Right kidney (tissue), 1 donor: ENCODE measurements around the gene PIK3R2.
"Not testable (repeated sequence)": the region's sequence is repeated elsewhere in the genome, so short reads cannot be mapped to it uniquely, and the experiment has no call there.

Source experiments
- DNase-seq: peaks from one replicate; pipeline ENCODE4 v3.0.0-alpha.2; 2016

Gene PIK3R2

DNA sequence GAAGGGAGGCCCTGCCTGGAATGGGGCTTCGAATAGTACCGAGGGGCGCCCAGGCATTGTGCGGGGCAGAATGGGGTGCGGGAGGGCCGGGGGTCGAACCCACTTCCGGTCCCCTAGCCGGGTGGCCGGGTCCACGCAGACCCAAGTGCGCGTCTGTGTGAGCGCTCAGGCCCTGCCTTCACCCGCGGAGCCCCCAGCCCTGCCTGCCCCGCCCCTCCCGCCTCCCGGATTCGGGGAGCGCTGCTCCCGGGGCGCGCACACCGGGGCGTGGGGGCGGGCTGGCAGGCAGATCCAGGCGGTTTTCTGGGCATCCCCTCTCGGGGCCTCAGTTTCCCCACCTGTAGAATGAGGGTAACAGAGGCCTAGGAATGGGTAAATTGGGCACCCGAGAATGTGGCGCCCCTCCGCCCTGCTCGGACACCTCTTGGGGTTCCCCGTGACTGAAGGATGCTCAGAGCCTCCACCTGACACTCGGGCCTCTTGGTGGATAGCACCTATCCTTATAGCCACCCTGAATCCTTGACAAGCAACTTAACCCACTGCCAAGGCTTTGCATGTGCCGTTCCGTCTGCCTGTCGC, 682 bp downstream of the PIK3R2 start:
- peak; percentile 23 for DNase-seq

DNA sequence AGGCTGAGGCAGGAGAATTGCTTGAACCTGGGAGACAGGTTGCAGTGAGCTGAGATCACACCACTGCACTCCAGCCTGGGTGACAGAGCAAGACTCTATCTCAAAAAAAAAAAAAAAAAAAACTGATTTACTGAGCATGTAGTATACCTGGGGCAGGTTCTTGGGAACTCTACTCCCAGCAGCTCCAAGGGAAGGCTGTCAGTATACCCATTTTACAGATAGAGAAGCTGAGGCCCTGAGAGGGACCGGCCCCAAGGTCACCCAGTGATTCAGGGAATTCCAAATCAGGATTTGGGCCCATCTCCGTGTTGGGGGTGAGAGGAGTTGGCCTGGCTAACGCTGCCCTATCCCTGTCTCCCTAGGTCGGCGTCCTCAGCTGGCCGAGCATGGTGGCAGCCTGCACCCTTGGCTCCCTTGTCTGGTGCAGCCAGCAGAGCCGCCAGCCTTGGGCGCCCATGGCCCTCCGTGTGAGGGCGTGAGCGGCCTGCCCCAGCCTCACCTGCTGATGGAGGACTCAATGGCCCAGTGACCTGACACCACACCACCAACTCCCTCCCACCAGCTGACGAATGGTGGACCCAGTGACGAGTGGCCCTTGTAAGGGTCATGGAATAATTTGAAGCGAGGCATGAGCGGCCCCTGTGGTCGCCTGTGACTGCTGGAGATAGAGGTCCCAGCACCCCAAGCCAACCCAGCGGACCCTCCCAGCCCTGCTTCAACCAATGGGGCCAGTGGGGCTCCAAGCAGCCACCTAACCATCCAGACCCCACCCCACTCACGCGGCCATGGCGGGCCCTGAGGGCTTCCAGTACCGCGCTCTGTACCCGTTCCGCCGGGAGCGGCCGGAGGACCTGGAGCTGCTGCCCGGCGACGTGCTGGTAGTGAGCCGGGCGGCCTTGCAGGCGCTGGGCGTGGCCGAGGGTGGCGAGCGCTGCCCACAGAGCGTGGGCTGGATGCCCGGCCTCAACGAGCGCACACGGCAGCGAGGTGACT, 2.4 kb downstream of the PIK3R2 start:
- no peak for DNase-seq

DNA sequence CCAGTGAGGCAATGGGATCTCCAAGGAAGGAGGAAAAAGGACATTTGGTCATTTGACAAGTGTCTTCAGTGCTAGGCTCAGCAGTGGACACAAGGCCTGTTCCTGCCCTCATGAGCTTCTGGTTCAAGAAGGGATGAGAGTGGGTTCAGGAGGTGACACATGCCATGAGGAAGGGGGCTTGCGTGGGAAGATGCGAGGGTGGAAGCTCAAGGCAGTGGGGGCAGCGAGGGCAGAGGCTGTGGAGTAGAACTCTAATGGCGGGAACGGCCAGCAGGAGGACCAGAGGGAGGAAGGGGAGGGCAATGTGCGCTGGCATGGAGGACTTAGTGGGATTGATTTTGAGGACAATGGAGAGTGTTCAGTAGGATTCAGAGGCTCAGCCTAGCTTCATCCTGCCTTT, 3.3 kb downstream of the PIK3R2 start:
- no peak for DNase-seq

DNA sequence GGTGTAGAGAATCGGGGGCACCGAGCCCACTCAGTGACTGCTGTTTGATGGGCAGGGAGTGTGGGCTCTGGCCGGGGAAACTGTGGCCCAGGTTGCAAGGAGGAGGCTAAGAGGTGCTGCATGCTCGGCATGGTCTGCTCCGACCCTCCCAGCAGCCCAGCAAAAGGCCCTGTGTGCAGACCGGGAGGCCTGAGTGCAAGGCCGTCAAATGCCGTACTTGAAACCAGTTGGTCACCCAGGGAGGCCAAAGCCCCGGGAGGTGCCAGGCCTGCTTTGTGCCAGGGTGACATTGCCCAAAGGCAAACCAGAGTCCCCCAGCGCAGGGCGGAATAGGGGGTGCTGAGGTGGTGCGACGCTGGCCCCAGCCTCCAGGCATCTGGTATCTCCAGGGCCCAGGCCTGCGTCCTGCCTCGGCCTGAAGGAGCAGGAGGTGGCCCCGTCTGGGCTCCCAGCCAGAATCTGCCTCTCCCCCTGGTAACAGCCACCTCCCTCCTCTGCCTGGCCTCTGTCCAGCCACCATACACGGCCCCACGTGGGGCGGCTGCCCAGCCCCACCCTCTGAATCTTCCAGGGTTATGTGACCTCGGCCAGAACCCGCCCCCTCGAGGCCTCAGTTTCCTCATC, 4.0 kb downstream of the PIK3R2 start:
- DNase-seq: peak; percentile 68

DNA sequence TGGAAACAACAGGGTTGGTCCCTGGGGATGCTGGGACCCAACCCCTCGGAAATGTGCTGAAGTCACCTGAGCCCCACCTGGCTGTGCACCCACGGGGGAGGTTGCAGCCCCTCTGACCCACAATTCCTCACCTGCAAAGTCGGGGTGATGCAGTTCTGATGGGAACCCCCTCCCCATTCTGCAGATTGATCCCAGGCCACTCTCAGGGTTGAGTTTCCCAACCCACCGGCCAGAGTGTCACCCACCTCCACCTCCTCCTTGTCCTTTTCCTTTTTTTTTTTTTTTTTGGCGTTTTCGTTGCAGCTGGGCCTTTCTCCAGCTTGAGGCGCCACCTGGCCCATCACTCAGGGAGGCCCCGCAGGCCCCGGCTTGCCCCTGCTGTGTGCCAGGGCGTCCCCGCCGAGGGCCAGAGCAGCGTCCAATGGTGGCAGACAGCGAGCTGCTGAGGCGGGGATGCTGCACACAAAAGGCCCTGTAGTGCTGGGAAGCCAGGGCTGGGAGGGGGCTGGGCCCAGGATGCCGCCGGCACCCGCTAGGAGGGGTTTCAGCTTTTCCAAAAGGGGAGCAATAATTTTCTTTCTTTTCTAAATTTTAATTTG, 4.6 kb downstream of the PIK3R2 start:
- no peak for DNase-seq

DNA sequence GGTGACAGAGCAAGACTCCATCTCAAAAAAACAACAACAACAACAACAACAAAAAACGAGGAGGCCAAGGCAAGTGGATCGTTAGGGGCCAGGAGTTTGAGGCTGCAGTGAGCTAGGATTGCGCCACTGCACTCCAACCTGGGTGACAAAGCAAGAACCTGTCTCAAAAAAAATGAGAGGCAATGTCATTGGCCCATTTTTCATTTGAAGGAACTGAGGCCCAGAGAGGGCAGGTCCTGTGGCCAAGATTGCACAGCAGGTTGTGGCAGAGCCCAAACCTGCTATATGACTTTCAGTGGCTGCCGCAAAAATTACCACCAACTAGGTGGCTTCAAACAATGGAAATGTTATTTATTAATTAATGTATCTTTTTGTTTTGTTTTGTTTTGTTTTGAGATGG, 5.5 kb downstream of the PIK3R2 start:
- DNase-seq: no peak

DNA sequence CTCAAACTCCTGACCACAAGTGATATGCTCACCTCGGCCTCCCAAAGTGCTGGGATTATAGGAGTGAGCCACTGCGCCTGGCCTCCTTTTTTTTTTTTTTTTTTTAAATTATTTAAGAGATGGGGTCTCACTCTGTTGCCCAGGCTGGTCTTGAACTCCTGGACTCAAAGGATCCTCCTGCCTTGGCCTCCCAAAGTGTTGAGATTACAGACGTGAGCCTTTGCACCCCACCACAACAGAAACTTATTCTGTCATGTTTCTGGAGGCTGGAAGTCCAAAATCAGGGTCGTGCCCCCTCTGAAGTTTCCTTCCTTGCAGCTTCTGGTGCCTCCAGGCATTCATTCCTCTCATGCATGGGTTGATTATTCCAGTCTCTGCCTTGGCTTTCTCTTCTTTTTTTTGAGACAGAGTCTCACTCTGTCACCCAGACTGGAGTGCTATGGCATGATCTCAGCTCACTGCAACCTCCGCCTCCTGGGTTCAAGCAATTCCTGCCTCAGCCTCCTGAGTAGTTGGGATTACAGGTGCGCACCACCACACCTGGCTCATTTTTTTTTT, 6.2 kb downstream of the PIK3R2 start:
- DNase-seq: not testable (repeated sequence)

DNA sequence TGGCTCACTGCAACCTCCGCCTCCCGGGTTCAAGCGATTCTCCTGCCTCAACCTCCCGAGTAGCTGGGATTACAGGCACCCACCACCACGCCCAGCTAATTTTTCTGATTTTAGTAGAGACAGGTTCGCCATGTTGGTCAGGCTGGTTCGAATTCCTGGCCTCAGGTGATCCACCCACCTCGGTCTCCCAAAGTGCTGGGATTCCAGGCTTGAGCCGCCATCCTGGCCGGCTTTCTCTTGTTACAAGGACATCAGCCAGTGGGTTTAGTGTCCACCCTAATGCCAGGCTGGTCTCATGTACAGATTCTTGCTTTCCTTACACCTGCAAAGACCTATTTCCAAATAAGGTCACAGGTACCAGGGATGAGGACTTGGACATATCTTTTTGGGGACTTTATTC, 6.8 kb downstream of the PIK3R2 start:
- no peak for DNase-seq

DNA sequence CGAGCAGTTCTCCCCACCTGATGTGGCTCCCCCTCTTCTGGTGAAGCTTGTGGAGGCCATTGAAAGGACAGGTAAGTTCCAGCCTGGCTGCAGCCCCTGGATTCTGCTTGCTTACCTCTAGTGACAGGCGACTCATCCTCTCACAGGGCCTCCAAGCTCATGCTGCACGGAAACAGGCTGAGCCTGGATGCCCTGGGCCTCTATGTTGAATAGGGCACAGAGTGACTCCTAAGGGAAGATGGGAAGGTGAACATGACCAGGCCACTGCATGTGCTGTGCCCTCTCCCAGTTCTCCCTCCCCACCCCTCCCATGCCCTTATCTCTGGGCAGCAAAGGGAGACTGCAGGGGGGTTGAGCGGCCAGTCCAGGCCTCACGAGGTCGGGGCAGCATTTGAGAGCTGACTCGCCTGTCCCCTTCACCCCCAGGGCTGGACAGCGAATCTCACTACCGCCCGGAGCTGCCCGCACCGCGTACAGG, 7.6 kb downstream of the PIK3R2 start:
- no peak for DNase-seq

DNA sequence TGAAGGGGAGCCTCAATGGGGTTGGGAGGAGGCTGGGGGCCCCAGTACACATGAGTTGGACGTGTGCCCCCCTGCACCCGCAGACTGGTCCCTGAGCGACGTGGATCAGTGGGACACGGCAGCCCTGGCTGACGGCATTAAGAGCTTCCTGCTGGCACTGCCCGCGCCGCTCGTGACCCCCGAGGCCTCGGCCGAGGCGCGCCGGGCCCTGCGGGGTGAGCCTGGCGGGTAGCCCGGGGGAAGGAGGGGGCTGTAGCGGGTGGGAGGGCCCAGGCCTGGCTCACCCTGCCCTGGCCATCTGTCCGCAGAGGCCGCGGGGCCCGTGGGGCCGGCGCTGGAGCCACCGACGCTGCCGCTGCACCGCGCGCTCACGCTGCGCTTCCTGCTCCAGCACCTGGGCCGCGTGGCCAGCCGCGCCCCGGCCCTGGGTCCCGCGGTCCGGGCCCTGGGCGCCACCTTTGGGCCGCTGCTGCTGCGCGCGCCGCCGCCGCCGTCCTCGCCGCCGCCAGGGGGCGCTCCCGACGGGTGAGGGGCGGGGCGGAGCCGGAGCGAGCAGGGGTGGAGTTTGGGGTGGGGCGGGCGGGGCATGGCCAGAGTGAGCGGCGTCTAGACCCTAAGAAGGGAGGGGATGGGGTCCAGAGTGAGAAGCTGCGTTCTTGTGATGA, 8.1 kb downstream of the PIK3R2 start:
- peak; percentile 46 for DNase-seq

DNA sequence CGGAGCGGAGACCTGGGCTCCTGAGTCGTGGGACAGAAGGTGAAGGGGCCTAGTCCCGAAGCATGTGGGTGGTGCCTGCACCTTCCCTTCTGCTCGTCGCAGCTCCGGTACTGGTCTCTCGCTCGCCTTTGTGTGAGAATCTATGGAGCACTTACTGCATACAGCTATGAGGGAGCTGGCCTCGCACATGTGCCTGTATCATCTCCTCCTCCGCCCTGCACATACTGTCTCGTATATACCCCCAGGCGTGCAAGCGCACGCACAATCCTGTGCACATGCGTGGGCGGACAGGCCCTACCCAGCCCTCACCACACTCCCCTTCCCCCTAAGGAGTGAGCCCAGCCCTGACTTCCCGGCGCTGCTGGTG, 8.7 kb downstream of the PIK3R2 start:
- peak; percentile 51 for DNase-seq

DNA sequence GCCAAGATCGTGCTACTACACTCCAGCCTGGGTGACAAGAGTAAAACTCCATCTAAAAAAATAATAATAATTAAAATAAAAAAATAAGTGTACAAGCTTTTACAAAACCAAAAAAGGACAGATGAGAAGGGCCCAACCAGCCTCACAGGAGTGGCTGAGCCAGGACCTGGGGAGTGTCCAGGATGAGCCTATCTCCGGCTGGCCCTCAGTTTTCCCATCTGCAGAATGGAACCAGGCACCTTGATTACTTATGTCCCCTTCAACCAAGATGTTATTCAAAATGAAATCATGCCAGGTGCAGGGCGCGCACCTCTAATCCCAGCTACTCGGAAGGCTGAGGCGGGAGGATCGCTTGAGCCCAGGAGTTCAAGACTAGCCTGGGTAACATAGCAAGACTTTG, 11.1 kb downstream of the PIK3R2 start:
- DNase-seq: no peak

DNA sequence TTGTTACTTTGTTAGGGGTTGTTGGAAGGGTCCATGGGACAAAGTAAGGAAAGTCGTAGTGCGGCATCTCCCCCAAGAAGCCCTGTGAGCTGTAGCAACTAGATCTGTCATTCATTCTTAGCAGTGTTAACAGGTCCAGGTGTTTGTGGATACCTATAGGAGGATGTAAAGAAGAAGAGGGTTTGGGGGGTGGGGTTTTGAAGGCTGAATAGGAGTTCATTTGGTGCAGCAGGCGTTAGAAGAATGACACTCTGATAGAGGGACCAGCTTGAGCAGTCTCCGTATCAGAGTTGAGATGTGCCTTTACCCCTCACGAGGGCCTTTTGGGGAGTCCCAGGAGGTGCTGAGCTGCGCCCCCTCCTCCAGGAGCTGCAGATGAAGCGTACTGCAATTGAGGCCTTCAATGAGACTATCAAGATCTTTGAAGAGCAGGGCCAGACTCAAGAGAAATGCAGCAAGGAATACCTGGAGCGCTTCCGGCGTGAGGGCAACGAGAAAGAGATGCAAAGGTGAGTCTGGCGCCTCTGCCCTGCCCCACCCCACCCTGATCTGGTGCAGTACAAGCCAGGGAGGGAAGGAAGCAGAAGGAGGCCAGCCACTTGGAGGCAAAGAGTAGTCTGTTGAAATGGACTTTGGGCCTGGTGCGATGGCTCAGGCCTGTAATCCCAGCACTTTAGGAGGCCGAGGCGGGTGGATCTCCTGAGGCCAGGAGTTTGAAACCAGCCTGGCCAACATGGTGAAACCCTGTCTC, 13.0 kb downstream of the PIK3R2 start:
- no peak for DNase-seq

DNA sequence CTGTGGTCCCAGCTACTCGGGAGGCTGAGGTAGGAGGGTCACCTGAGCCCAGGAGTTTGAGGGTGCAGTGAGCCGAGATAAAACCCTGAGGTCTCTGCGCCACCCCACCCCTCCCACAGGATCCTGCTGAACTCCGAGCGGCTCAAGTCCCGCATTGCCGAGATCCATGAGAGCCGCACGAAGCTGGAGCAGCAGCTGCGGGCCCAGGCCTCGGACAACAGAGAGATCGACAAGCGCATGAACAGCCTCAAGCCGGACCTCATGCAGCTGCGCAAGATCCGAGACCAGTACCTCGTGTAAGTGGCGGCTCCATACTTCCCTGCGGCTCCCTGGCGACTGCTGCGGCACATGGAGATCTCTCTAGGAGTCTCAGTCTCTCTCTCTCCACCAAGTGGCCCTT, 14.0 kb downstream of the PIK3R2 start:
- no peak for DNase-seq

DNA sequence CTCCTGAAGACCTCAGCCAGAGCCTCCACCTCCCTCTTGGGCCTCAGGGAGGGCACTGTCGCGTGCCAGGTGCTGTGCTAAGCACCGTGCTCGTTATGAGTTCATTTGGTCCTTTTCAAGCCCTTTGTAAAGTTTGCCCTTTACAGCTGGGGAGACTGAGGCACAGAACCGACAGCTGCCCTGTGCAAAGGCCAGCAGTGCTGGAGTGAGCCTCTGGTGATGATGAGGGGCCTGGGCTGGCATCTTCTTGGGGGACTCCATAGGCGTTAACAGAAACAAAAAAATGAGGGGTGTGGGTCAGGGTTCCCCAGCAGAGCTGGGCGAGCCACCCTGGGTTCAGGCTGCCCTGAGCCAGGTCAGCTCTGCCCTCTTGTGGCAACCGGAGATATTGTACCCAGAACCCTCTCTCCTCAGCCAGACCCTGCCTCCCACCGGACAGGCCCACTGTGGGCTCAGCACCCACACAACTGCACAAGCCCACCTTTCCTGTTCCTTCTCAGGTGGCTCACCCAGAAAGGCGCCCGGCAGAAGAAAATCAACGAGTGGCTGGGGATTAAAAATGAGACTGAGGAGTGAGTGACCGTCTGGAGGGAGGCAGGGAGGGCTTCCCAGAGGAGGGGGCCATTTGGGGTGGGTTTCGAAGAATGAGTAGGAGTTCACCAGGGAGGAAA, 15.1 kb downstream of the PIK3R2 start:
- no peak for DNase-seq

DNA sequence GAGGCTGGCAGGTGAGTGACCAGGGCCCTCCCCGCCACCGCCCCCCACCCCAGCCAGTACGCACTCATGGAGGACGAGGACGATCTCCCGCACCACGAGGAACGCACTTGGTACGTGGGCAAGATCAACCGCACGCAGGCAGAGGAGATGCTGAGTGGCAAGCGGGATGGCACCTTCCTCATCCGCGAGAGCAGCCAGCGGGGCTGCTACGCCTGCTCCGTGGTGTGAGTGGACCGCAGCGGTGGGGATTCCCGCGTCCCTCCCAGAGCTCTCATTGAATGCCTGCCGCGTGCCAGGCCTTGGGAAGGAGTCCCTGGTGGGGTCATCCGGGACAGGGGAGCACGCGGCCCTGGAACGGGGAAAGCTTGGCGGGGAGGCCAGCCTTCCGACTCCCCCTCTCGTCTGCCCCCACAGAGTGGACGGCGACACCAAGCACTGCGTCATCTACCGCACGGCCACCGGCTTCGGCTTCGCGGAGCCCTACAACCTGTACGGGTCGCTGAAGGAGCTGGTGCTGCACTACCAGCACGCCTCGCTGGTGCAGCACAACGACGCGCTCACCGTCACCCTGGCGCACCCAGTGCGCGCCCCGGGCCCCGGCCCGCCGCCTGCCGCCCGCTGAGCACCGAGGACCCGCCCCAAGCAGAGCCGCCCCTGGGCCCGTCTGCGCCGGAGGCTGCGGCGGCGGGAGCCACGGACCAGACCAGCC, 15.9 kb downstream of the PIK3R2 start:
- no peak for DNase-seq

DNA sequence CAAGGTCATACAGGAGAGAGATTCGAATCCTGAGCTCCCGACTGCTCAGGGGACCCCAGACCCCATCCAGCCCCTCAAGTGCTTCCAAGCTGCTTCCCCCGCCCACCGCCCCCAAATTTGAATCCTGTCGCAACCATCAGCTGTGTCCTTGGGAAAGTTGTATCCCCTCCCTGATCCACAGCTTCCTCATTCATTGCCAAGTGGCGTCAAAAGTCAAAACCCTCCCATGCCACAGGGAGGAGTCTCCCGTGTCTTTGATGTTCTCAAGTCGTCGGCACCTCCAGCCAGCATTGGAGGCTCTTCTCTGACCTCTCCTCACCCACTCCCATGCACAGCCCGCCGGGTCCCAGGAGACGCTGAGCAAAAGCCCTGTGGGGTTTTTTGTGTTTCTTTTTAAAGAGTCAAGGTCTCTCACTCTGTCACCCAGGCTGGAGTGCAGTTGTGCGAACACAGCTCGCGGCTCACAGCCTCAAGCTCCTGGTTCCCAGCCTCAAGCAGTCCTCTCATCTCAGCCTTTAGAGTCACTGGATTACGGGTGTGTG, 17.8 kb downstream of the PIK3R2 start:
- no peak for DNase-seq

DNA sequence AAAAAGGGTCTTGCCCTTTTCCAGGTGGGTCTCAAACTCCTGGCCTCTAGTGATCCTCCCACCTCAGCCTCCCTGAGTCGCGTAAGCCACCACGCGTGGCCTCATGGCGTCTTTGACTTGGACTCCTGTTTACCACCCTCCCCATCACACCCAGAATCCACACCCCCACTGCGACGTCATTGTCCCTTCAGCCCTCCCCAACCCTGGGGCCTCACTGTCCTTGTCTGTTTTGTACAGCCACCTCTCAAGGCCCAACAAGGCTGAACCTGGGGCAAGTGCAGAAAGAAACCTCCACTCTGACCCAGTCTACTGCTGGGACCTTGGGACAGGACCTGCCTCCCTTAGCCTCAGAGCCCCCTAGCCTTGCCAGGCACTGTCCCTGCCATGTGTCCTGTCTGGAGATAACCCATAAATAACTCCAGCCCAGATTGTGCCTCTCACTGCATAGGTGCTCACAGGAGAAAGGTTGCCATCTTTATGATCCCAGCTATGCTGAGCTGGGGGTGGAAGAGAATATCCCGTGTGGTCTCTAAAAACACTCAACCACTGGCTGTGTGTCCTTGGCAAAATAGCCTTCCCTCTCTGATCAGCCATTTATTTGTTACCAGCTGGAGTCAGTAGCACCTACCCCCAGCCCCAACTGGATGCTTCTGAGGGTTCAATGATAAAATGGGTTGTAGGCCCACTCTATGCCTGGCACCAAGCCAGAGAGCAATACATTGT, 18.8 kb downstream of the PIK3R2 start:
- no peak for DNase-seq
